Right kidney (tissue), 1 donor: ENCODE results near the gene ANAPC7.
"Not testable (repeated sequence)": the region's sequence is repeated elsewhere in the genome, so short reads cannot be mapped to it uniquely, and the experiment has no call there.

Source experiments
- DNase-seq: peaks from one replicate; pipeline ENCODE4 v3.0.0-alpha.2; 2016

Gene ANAPC7

GRCh38 chr12:110349096-110349495 is 54.4 kb downstream of the ANAPC7 start:
- DNase-seq, result no peak

GRCh38 chr12:110348431-110349059 is 55.0 kb downstream of the ANAPC7 start:
- no peak for DNase-seq

- no peak for DNase-seq
Observed at GRCh38 chr12:110347767-110348166, 55.7 kb downstream of the ANAPC7 start.

GRCh38 chr12:110345963-110346362 is 57.5 kb downstream of the ANAPC7 start:
- DNase-seq, result no peak

GRCh38 chr12:110345176-110345661 is 58.3 kb downstream of the ANAPC7 start:
- DNase-seq, result no peak

- DNase-seq, result no peak
Observed at GRCh38 chr12:110344657-110345056, 58.9 kb downstream of the ANAPC7 start.

GRCh38 chr12:110343736-110344555 is 59.6 kb downstream of the ANAPC7 start:
- no peak for DNase-seq

GRCh38 chr12:110343114-110343513 is 60.4 kb downstream of the ANAPC7 start:
- DNase-seq, result no peak

GRCh38 chr12:110342157-110342556 is 61.4 kb downstream of the ANAPC7 start:
- DNase-seq, result no peak

GRCh38 chr12:110340706-110341105 is 62.8 kb downstream of the ANAPC7 start:
- DNase-seq, result no peak

GRCh38 chr12:110340261-110340660 is 63.2 kb downstream of the ANAPC7 start:
- DNase-seq, result not testable (repeated sequence)

- no peak for DNase-seq
Observed at GRCh38 chr12:110339184-110339952, 64.1 kb downstream of the ANAPC7 start.

- no peak for DNase-seq
Observed at GRCh38 chr12:110338754-110339153, 64.8 kb downstream of the ANAPC7 start.

- no peak for DNase-seq
Observed at GRCh38 chr12:110337912-110338710, 65.4 kb downstream of the ANAPC7 start.

- no peak for DNase-seq
Observed at GRCh38 chr12:110335481-110336045, 67.9 kb downstream of the ANAPC7 start.

- no peak for DNase-seq
Observed at GRCh38 chr12:110333201-110333600, 70.3 kb downstream of the ANAPC7 start.

- DNase-seq, result no peak
Observed at GRCh38 chr12:110330544-110330943, 73.0 kb downstream of the ANAPC7 start.

- no peak for DNase-seq
Observed at GRCh38 chr12:110330124-110330523, 73.4 kb downstream of the ANAPC7 start.

- no peak for DNase-seq
Observed at GRCh38 chr12:110329710-110330109, 73.8 kb downstream of the ANAPC7 start.
